K562 (cell line): ENCODE measurements around the gene CITED1.

Experiments
- E2F3 ChIP-seq: fragments of 250-450 bp; sonication (Bioruptor Pico); IDR thresholded peaks from 2 replicates; pipeline ENCODE4 v1.4.0; 2020; ENCODE audit warnings: mild to moderate bottlenecking
- FOXK1 ChIP-seq: sonication (generic); formaldehyde crosslinking; IDR thresholded peaks from 2 replicates; pipeline ENCODE4 v1.8.0; 2022; ENCODE audit warnings: missing genetic modification reagents, mild to moderate bottlenecking, borderline replicate concordance
- GABPA ChIP-seq: fragments of 200-800 bp; sonication (Bioruptor generic); conservative IDR thresholded peaks from 2 replicates; pipeline ENCODE4 v1.6.1; 2016; ENCODE audit warnings: low read depth, missing genetic modification characterization, missing compliant biosample characterization
- JUNB ChIP-seq: fragments of 450-650 bp; formaldehyde crosslinking; conservative IDR thresholded peaks from 2 replicates; pipeline ENCODE4 v1.4.0; 2020; ENCODE audit warnings: mild to moderate bottlenecking
- KDM4B ChIP-seq, 2 experiments: fragments of 450-650 bp in 1 of 2; sonication (generic) in 1 of 2; IDR thresholded peaks; 2 replicates each; pipeline ENCODE4 v1.6.1; 2016 to 2017; ENCODE audit warnings: borderline replicate concordance in 2 of 2, antibody characterized with exemption in 1 of 2, low read depth in 1 of 2, mild to moderate bottlenecking in 1 of 2
- MEIS2 ChIP-seq: fragments of 450-650 bp; IDR thresholded peaks from 2 replicates; pipeline ENCODE4 v1.6.1; 2014; ENCODE audit warnings: mild to moderate bottlenecking; ENCODE audit not compliant: partially characterized antibody
- NR3C1 ChIP-seq: sonication (generic); formaldehyde crosslinking; IDR thresholded peaks from 2 replicates; pipeline ENCODE4 v1.8.1; 2022; ENCODE audit warnings: missing genetic modification reagents
- POLR2AphosphoS5 ChIP-seq: IDR thresholded peaks from 2 replicates; pipeline ENCODE4 v1.6.1; 2011; ENCODE audit warnings: mild to moderate bottlenecking, low read depth, low read length, moderate library complexity; ENCODE audit not compliant: control insufficient read depth, insufficient read depth
- PTBP1 ChIP-seq: fragments of 200-400 bp; formaldehyde crosslinking; IDR thresholded peaks from 2 replicates; pipeline ENCODE4 v1.6.1; 2017; ENCODE audit warnings: low read depth, low read length
- SMAD4 ChIP-seq: fragments of 250-450 bp; sonication (Bioruptor Pico); conservative IDR thresholded peaks from 2 replicates; pipeline ENCODE4 v1.8.0; 2021; ENCODE audit warnings: inconsistent platforms, mild to moderate bottlenecking, moderate library complexity
- ZFP1 ChIP-seq: fragments of 450-650 bp; formaldehyde crosslinking; IDR thresholded peaks from 2 replicates; pipeline ENCODE4 v1.4.0; 2020; ENCODE audit warnings: mild to moderate bottlenecking, mixed read lengths
- ZNF3 ChIP-seq: fragments of 250-450 bp; sonication (Bioruptor Pico); IDR thresholded peaks from 2 replicates; pipeline ENCODE4 v1.5.0; 2021; ENCODE audit warnings: mild to moderate bottlenecking, moderate library complexity
- TF ChIP-seq, protein P1 (sequence below), 3 experiments: IDR thresholded peaks in 2 of 3; conservative IDR thresholded peaks in 1 of 3; 2 replicates each; pipeline ENCODE4 v1.5.1; 2011 to 2012; ENCODE audit warnings: low read length in 3 of 3, mild to moderate bottlenecking in 3 of 3, control low read depth in 2 of 3, improper control_type of control experiment in 1 of 3, inconsistent platforms in 1 of 3, low read depth in 1 of 3, mixed read lengths in 1 of 3, moderate library complexity in 1 of 3; ENCODE audit not compliant: insufficient read depth in 2 of 3
- TF ChIP-seq, protein P2 (sequence below): fragments of 250-450 bp; sonication (Bioruptor Pico); IDR thresholded peaks from 2 replicates; pipeline ENCODE4 v1.6.1; 2021; ENCODE audit warnings: mild to moderate bottlenecking

DNA sequence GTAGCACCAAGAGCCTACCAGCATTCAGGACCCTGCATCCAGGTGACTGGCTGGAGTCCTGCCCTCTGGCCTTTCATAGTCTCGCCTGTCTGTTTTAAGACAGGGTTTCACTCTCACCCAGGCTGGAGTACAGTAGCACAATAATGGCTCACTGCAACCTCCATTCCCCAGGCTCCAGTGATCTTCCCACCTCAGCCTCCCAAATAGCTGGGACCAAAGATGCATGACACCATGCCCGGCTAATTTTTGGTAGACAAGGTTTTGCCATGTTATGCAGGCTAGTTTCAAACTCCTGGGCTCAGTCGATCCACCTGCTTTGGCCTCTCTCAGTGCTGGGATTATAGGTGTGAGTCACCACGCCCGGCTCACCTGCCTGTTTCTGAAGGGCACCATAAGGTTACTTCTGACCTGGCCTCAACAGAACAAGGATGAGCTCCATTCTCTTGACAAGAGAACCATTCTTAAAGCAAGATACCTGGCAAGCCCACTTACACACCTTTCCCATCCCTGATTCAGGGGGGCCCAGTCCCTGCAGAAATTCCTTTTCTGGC is 35.3 kb downstream of the CITED1 start:
- TF ChIP-seq JUNB (CRISPR knock-in tag) (no peak), SMAD4 (CRISPR knock-in tag) (no peak), ZNF3 (CRISPR knock-in tag) (no peak), PTBP1 (no peak), MEIS2 (no peak), NR3C1 (CRISPR knock-in tag) (no peak), ZFP1 (no peak), E2F3 (CRISPR knock-in tag) (no peak), GABPA (no peak), KDM4B (IDR thresholded peaks at IDR 0.05; ENCODE audit: borderline replicate concordance in 2 of 2, low read depth in 1 of 2) (no peak), POLR2AphosphoS5 (no peak), FOXK1 (CRISPR knock-in tag) (no peak)
- TF ChIP-seq, protein P1, sequence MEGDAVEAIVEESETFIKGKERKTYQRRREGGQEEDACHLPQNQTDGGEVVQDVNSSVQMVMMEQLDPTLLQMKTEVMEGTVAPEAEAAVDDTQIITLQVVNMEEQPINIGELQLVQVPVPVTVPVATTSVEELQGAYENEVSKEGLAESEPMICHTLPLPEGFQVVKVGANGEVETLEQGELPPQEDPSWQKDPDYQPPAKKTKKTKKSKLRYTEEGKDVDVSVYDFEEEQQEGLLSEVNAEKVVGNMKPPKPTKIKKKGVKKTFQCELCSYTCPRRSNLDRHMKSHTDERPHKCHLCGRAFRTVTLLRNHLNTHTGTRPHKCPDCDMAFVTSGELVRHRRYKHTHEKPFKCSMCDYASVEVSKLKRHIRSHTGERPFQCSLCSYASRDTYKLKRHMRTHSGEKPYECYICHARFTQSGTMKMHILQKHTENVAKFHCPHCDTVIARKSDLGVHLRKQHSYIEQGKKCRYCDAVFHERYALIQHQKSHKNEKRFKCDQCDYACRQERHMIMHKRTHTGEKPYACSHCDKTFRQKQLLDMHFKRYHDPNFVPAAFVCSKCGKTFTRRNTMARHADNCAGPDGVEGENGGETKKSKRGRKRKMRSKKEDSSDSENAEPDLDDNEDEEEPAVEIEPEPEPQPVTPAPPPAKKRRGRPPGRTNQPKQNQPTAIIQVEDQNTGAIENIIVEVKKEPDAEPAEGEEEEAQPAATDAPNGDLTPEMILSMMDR (IDR thresholded peaks at IDR 0.05 in 2 of 3, conservative IDR thresholded peaks at IDR 0.05 in 1 of 3; ENCODE audit: insufficient read depth in 2 of 3, low read depth in 1 of 3, low read length in 3 of 3): no peak
- TF ChIP-seq, protein P2, sequence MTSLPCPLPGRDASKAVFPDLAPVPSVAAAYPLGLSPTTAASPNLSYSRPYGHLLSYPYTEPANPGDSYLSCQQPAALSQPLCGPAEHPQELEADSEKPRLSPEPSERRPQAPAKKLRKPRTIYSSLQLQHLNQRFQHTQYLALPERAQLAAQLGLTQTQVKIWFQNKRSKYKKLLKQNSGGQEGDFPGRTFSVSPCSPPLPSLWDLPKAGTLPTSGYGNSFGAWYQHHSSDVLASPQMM: no peak
